GM12873 (cell line): ENCODE measurements around the gene ELK1.

ENCODE experiments used
- TF ChIP-seq, protein P1 (sequence below): IDR thresholded peaks from 2 replicates; pipeline ENCODE4 v1.5.1; 2012; ENCODE audit warnings: low read depth, mild to moderate bottlenecking, moderate library complexity, low read length, control low read depth; ENCODE audit not compliant: insufficient read depth; ENCODE audit errors: missing control alignments

The ELK1 gene

DNA sequence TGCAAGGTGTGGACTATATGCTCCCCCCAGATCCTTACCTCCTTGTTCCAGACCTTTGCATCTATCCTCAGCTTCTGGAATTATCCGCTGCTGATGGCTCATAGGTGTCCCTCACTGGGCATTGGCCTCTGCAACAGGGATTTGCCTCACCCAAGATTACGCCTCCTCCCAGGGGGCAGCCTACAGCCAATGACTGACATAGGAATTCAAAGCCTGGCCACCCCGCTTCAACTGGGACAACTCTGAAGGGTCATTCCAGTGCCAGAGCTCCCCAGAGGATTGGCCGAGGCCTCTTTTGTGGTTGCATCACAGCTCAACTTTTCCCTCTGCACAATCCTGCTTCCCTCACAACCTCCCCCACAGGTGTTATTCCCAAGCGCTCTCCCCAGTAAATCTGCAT, 35.7 kb downstream of the ELK1 start:
- TF ChIP-seq, protein P1, sequence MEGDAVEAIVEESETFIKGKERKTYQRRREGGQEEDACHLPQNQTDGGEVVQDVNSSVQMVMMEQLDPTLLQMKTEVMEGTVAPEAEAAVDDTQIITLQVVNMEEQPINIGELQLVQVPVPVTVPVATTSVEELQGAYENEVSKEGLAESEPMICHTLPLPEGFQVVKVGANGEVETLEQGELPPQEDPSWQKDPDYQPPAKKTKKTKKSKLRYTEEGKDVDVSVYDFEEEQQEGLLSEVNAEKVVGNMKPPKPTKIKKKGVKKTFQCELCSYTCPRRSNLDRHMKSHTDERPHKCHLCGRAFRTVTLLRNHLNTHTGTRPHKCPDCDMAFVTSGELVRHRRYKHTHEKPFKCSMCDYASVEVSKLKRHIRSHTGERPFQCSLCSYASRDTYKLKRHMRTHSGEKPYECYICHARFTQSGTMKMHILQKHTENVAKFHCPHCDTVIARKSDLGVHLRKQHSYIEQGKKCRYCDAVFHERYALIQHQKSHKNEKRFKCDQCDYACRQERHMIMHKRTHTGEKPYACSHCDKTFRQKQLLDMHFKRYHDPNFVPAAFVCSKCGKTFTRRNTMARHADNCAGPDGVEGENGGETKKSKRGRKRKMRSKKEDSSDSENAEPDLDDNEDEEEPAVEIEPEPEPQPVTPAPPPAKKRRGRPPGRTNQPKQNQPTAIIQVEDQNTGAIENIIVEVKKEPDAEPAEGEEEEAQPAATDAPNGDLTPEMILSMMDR: no peak

DNA sequence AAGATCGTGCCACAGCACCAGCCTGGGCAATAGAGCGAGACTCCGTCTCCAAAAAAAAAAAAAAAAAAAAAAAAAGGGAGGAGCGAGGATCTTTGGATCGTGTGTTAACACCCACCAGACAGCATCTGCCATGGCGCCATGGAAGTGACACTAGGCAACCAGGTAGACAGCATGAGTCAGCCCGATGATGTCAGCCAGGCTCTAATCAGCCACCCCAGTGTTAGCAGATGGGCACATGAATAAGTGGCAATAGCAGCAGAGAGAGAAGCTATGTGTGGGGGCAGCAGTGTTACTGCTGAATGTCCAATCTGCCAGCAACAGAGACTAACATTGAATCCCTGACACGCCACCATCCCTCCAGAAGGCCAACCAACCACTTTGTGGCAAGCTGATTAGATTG, 37.3 kb downstream of the ELK1 start:
- TF ChIP-seq, protein P1: no peak

DNA sequence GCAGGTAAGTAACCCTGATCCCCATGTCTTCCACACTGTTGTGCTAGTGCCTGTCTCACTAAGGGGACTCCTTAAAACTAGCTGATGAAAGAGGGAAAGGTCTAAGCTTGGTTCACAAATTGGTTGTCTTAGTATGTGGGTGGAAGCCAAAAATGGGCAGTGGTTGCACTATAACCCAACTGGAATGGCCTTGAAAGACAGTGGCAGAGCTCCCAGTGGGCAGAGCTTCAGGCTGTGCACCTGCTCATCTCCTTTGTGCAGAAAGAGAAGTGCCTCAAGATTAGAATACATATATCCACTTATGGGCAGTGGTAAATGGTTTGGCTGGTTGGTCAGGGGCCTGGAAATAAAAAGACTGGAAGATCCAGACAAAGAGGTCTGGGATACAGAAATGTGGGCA, 37.9 kb downstream of the ELK1 start:
- TF ChIP-seq, protein P1: no peak

DNA sequence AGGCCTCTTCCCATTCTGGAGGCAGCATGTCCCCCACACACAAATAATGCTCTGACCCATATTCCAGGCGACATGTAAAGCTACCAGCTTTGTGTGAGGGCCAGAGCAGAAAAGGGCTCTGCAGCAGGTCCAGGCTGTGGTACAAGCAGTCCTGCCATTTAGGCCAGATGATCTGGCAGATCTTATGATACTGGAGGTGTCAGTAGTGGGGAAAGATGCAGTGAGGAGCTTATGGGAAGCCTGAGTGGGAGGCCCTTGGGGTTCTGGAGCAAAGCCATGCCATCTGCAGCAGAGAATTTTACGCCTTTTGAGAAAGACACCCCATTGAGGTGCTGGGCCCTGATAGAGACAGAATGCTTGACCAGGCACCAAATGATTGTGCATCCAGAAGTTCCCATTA, 38.4 kb downstream of the ELK1 start:
- TF ChIP-seq, protein P1: no peak

DNA sequence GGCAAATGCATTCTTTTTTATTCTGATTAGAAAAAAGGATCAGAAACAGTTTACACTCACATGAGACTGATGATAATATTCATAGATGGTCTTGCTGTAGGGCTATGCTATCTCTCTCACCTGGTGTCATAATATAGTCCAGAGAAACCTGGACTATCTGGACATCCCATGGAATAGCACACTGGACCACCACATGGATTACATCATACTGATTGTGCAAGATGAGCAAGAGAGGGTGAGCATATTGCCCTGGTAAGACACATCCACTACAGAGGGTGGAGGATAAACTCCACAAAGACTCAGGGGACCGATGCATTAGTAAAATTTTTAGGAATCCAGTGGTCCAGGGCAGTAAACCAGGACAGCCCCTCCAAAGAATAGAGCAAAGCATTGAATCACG, 38.9 kb downstream of the ELK1 start:
- TF ChIP-seq, protein P1: no peak

DNA sequence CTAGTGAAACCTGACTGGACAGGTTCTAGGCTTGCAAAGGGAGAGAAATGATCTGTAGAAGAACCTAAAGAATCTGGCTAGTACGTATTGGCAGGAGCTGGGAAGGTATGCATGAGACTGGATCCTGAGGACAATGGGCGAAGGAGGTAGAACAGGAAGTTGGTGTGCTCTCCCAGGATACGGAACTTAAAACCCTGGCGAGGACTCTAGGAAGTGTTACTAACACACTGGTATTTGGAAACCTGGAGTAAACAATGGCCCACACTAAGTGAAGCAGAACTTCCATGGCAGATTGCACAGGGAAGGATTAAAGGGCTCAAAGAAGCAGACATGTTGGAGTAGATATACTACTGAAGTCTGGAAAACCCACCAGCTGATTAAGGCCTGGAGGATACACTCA, 39.9 kb downstream of the ELK1 start:
- TF ChIP-seq, protein P1: no peak

DNA sequence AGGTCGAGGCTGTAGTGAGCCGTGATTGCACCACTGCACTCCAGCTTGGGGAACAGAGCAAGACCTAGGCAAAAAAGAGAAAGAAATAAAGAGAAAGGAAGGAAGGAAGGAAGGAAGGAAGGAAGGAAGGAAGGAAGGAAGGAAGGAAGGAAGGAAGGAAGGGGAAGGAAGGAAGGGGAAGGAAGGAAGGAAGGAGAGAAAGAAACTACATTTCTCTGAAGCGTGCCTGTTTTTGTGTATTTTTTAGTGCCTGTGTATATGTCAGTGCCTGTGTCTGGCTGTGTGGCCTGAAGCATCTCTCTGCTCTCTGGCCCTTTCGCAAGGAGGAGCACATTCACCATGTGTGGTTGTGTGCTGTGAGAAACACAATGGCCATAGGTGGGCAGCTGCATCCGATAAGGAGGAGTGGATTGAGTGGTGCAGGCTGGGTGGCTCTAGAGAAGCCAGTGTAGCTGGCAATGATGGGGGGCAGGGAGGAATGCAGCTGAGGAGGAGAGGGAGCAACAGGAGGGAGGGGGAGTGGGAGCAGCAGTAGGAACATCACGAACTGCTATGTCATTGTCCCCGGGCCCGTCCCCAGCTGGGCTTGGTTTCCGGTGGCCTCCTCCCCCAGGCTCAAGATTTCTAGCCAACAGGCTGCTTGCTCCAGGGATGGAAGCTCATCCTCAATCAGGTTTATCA, 42.1 kb downstream of the ELK1 start:
- TF ChIP-seq, protein P1: no peak

DNA sequence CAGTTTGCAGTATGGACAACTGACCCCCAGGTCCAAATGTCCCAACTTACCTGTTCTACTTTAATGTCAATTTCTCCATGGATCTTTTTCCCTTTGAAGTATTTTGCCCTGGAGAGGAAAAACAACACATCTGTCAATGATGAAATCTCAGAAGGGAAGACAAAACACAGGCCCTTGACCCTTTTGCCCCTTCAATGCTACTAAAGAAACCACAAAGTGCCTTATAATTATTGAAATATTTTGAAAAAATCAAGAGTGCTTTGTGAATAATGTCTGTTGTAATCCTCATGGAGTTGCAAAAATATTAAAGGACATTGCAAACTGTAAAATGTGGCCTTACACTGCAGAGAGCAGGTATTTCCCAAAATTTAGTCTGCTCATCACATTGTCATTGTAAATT, 43.3 kb downstream of the ELK1 start:
- TF ChIP-seq, protein P1: no peak
